ENCODE data around the gene PNCK.

PNCK gene

GRCh38 chrX:153670748-153671588 lies 2.6 kb downstream of the PNCK start:
- no peak for TF ChIP-seq CTCF (IDR thresholded peaks at IDR 0.05; ENCODE audit: extremely low read depth, insufficient read depth, missing control alignments)
- no peak for DNase-seq (ENCODE audit: low spot score)
- in situ Hi-C loops (cut with MboI; ENCODE audit: low pct_unique_long_range_greater_than_20kb, low sequenced_read_pairs, unreplicated experiment), result loop anchor here (10.0 to 25.0 kb wide), 2 partner anchors 116 to 709 kb away; no protein-coding TSS in a partner anchor

GRCh38 chrX:153669901-153670731 lies 3.5 kb downstream of the PNCK start:
- no peak for TF ChIP-seq CTCF (IDR thresholded peaks at IDR 0.05; ENCODE audit: extremely low read depth, insufficient read depth, missing control alignments)
- DNase-seq (ENCODE audit: low spot score), result no peak
- in situ Hi-C loops (cut with MboI; ENCODE audit: low pct_unique_long_range_greater_than_20kb, low sequenced_read_pairs, unreplicated experiment), result loop anchor here (10.0 to 25.0 kb wide), 2 partner anchors 115 to 708 kb away; no protein-coding TSS in a partner anchor

- DNase-seq (ENCODE audit: low spot score), result peak; percentile 76
- TF ChIP-seq CTCF (IDR thresholded peaks at IDR 0.05; ENCODE audit: extremely low read depth, insufficient read depth, missing control alignments), result peak; percentile 75
- in situ Hi-C loops (cut with MboI; ENCODE audit: low pct_unique_long_range_greater_than_20kb, low sequenced_read_pairs, unreplicated experiment), result loop anchor here (25.0 kb wide), 1 partner anchor 707 kb away; no protein-coding TSS in a partner anchor
Measured at GRCh38 chrX:153669174-153669890, 4.3 kb downstream of the PNCK start.

- in situ Hi-C loops (cut with MboI; ENCODE audit: low pct_unique_long_range_greater_than_20kb, low sequenced_read_pairs, unreplicated experiment), result loop anchor here (25.0 kb wide), 1 partner anchor 706 kb away; no protein-coding TSS in a partner anchor
- peak; percentile 31 for DNase-seq (ENCODE audit: low spot score)
- peak; percentile 4 for TF ChIP-seq CTCF (IDR thresholded peaks at IDR 0.05; ENCODE audit: extremely low read depth, insufficient read depth, missing control alignments)
Measured at GRCh38 chrX:153668423-153669173, 5.0 kb downstream of the PNCK start.

GRCh38 chrX:153667956-153668396 lies 5.6 kb downstream of the PNCK start:
- DNase-seq (ENCODE audit: low spot score), result peak; percentile 85
- TF ChIP-seq CTCF (IDR thresholded peaks at IDR 0.05; ENCODE audit: extremely low read depth, insufficient read depth, missing control alignments), result peak; percentile 75
- in situ Hi-C loops (cut with MboI; ENCODE audit: low pct_unique_long_range_greater_than_20kb, low sequenced_read_pairs, unreplicated experiment), result loop anchor here (25.0 kb wide), 1 partner anchor 706 kb away; no protein-coding TSS in a partner anchor

Data from GM13977 (cell line).